22Rv1 (cell line): ENCODE measurements around the gene LRRC25.

Experiments used
- ZFX ChIP-seq: fragments of 450-650 bp; IDR thresholded peaks from 2 replicates; pipeline ENCODE4 v1.6.1; 2017; ENCODE audit warnings: antibody characterized with exemption, borderline replicate concordance
- TF ChIP-seq, protein P1 (sequence below): fragments of 450-650 bp; IDR thresholded peaks from 2 replicates; pipeline ENCODE4 v1.5.1; 2017; ENCODE audit warnings: mild to moderate bottlenecking

DNA sequence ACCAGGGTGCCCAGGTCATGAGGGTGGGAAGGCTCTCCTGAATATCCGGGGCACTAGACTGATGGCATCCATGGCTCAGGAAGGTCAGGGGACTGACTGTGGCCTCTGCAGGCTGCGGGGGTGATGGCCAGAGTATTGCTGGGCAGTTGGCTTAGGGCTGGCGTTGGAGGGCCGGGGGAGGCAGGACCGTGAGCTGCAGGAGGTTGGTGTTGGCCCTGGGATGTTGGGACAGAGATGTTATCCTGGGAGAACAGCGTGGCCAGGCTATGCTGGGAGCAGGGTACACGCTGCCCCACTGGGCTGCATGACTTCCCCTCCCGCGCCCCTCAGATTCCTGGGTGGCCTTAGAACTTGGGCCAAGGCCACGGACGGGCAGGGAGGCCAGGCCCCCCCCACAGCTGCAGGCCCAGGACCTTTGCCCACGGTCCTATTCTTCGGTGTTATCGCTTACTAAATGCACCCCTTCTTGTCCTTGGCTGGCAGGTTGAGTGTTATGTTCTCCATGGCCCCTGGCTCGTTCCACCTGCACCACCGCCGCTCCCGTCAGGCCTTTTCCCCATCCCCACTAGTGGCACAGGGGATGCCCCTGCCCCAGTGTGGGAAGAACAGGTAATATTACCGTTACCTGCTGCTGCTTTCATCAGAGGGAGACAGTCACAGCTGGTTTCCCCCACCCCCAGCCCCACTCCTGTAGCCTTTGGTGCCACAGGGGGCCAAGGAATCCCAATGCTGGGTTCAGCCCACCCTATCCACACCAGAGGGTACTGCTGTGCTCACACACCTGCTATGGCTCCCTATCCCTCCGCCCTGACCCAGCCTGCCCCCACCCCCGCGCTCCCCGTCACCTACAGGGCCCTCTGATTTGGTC lies 43.7 kb upstream of the LRRC25 start:
- TF ChIP-seq, protein P1, sequence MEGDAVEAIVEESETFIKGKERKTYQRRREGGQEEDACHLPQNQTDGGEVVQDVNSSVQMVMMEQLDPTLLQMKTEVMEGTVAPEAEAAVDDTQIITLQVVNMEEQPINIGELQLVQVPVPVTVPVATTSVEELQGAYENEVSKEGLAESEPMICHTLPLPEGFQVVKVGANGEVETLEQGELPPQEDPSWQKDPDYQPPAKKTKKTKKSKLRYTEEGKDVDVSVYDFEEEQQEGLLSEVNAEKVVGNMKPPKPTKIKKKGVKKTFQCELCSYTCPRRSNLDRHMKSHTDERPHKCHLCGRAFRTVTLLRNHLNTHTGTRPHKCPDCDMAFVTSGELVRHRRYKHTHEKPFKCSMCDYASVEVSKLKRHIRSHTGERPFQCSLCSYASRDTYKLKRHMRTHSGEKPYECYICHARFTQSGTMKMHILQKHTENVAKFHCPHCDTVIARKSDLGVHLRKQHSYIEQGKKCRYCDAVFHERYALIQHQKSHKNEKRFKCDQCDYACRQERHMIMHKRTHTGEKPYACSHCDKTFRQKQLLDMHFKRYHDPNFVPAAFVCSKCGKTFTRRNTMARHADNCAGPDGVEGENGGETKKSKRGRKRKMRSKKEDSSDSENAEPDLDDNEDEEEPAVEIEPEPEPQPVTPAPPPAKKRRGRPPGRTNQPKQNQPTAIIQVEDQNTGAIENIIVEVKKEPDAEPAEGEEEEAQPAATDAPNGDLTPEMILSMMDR: no peak
- TF ChIP-seq ZFX: no peak
